Measurements from ENCODE around the gene GMIP.
A peak's percentile ranks its signal among the peaks of the same experiment; 100 is the strongest.
"Not testable (repeated sequence)": the region's sequence is repeated elsewhere in the genome, so short reads cannot be mapped to it uniquely, and the experiment has no call there.

Gene GMIP

GRCh38 chr19:19643158-19644053 lies at the start of gene GMIP:
GMIP (minus strand) TSS chr19:19643657; CDS start chr19:19643529, 128 bp downstream.
- peak; percentile 77 for TF ChIP-seq CTCF (IDR thresholded peaks at IDR 0.05; ENCODE audit: insufficient read depth, low read depth, low read length, missing control alignments)
- H3K4me3 ChIP-seq (ENCODE audit: low read depth, low read length): peak within 1 kb of the TSS; percentile 93
- peak; percentile 91 for DNase-seq (ENCODE audit: low read depth)

- no peak for DNase-seq (ENCODE audit: low read depth)
- no peak for TF ChIP-seq CTCF (IDR thresholded peaks at IDR 0.05; ENCODE audit: insufficient read depth, low read depth, low read length, missing control alignments)
- H3K4me3 ChIP-seq (ENCODE audit: low read depth, low read length): no peak overlapping the region
These were observed 48.2 kb upstream of the GMIP start for GRCh38 chr19:19691683-19692082.

GRCh38 chr19:19689023-19689422 lies 45.6 kb upstream of the GMIP start:
- H3K4me3 ChIP-seq (ENCODE audit: low read depth, low read length); DNase-seq (ENCODE audit: low read depth): not testable (repeated sequence)

GRCh38 chr19:19687090-19687489 lies 43.6 kb upstream of the GMIP start:
- no peak for DNase-seq (ENCODE audit: low read depth)
- no peak overlapping the region for H3K4me3 ChIP-seq (ENCODE audit: low read depth, low read length)
- TF ChIP-seq CTCF (IDR thresholded peaks at IDR 0.05; ENCODE audit: insufficient read depth, low read depth, low read length, missing control alignments): no peak

GRCh38 chr19:19686580-19686979 lies 43.1 kb upstream of the GMIP start:
- no peak for DNase-seq (ENCODE audit: low read depth)
- TF ChIP-seq CTCF (IDR thresholded peaks at IDR 0.05; ENCODE audit: insufficient read depth, low read depth, low read length, missing control alignments): no peak
- H3K4me3 ChIP-seq (ENCODE audit: low read depth, low read length): no peak overlapping the region

- not testable (repeated sequence) for H3K4me3 ChIP-seq (ENCODE audit: low read depth, low read length); DNase-seq (ENCODE audit: low read depth)
These were observed 42.7 kb upstream of the GMIP start for GRCh38 chr19:19686119-19686518.

GRCh38 chr19:19679176-19680073 lies 36.0 kb upstream of the GMIP start:
- TF ChIP-seq CTCF (IDR thresholded peaks at IDR 0.05; ENCODE audit: insufficient read depth, low read depth, low read length, missing control alignments): no peak
- DNase-seq (ENCODE audit: low read depth): no peak
- H3K4me3 ChIP-seq (ENCODE audit: low read depth, low read length): no peak overlapping the region

All from GM12865 (cell line).